GM12875 (cell line): ENCODE data around the gene SUB1.

Experiments used
- H3K4me3 ChIP-seq: one replicate; pipeline ENCODE4 v1.5.1; 2011; ENCODE audit warnings: low read depth, low read length, control low read depth
- TF ChIP-seq, protein P1 (sequence below): IDR thresholded peaks from 2 replicates; pipeline ENCODE4 v1.5.1; 2011; ENCODE audit warnings: low read depth, mild to moderate bottlenecking, control low read depth, inconsistent platforms, low read length, moderate library complexity, borderline replicate concordance; ENCODE audit not compliant: insufficient read depth

SUB1 gene

DNA sequence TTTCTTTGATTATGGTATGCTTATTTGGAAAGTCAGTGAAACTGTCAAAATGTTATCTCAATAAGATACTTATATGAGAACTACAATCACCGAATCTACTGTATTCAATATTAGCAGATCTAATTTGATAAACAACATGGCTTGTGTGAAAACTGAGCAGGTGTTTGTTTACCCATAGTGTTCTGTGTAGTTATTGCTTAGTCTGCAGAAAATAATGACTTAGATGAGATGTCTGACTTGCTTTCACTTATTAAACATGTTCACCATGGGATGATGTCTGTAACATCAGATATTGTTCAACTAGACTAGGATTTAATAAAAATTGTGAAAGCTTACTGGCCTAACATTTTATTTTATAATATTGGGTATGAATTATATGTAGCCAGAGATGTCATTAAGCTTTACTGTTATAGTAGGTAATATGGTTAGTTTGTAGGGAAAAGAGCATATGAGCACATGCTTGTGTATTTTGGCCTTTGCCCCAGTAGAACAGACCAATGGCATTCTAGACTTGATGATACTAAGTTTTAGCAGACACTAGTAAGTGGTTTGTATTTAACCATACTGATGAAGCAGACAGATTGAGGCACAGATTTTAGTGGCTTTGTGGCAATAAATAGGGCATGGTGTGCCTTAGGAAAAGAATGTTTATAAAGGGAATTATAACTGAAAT, 16.4 kb downstream of the SUB1 start:
- no peak overlapping the region for H3K4me3 ChIP-seq
- TF ChIP-seq, protein P1, sequence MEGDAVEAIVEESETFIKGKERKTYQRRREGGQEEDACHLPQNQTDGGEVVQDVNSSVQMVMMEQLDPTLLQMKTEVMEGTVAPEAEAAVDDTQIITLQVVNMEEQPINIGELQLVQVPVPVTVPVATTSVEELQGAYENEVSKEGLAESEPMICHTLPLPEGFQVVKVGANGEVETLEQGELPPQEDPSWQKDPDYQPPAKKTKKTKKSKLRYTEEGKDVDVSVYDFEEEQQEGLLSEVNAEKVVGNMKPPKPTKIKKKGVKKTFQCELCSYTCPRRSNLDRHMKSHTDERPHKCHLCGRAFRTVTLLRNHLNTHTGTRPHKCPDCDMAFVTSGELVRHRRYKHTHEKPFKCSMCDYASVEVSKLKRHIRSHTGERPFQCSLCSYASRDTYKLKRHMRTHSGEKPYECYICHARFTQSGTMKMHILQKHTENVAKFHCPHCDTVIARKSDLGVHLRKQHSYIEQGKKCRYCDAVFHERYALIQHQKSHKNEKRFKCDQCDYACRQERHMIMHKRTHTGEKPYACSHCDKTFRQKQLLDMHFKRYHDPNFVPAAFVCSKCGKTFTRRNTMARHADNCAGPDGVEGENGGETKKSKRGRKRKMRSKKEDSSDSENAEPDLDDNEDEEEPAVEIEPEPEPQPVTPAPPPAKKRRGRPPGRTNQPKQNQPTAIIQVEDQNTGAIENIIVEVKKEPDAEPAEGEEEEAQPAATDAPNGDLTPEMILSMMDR, result no peak

DNA sequence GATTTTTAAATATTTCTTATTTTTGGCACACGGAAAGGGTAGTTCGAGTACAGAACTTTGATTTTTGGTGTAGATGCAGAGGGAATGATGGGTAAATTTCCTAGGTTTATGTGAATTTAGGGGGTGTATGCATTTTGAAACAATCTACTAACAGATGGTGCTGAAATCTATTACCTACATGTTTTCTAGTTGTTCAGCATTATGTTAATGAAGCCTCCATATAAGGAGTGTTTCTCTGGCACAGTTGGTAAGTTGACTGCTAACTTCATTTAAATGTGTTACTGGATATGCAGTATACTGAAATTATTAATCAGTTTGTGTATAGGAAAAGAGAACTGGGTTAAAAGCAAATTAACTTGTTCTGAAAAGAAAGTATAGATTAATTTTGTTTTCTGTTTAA, 17.5 kb downstream of the SUB1 start:
- TF ChIP-seq, protein P1, result no peak
- no peak overlapping the region for H3K4me3 ChIP-seq

DNA sequence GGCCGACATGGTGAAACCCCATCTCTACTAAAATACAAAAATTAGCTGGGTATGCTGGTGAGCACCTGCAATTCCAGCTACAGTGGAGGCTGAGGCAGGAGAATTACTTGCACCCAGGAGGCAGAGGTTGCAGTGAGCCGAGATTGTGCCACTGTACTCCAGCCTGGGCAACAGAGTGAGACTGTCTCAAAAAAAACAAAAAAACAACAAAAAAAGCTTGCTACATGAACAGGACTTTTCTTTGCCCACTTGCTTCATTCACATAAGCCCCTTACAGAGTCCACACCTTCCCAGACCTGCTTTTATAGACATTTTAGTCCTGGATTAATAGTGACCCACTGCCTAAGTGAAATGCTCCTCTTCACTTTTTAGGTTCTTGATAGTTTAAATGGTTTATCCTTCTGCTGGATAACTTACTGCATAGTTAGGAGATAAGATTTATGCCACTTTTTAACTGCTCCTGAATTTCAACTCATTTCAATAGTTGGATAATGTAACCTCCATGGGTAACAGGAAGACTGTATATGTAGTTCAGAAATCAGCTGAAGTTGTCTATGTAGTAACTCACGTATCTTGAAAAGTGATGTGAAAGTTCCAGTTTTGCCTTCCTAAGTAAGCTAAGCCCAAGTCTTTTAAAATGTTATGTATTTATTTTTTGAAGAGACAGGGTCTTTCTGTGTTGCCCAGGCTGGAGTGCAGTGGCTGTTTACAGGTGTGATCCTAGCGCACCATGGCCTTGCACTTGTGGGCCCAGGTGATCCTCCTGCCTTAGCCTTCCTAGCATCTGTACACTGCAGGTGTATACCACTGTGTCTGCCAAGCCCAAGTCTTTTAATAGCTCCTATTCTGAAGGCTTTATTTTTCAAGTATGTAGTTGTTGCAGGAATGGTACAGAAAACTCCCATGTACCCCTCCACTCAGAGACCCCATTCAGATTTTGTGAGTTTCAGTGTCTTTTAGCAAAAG, 19.7 kb downstream of the SUB1 start:
- TF ChIP-seq, protein P1, result no peak
- no peak overlapping the region for H3K4me3 ChIP-seq

DNA sequence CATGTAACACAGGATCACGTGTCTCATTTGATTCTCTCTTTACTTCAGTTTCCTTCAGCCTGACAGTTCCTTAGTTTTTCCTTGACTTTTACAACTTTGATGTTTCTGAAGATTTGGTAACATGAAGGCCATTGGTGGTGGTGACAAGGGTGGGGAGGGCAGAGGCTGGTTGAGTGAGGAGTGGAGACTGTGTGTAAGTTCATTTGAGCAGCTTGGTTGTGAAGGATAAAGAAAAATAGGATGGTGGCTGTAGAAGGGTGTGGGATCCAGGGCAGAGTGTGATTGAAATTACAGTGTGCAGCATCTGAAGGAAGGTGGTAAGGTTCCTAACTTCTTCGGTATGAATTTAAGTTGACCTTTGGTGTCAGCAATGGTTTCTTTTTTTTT, 20.4 kb downstream of the SUB1 start:
- TF ChIP-seq, protein P1, result no peak
- H3K4me3 ChIP-seq, result no peak overlapping the region

DNA sequence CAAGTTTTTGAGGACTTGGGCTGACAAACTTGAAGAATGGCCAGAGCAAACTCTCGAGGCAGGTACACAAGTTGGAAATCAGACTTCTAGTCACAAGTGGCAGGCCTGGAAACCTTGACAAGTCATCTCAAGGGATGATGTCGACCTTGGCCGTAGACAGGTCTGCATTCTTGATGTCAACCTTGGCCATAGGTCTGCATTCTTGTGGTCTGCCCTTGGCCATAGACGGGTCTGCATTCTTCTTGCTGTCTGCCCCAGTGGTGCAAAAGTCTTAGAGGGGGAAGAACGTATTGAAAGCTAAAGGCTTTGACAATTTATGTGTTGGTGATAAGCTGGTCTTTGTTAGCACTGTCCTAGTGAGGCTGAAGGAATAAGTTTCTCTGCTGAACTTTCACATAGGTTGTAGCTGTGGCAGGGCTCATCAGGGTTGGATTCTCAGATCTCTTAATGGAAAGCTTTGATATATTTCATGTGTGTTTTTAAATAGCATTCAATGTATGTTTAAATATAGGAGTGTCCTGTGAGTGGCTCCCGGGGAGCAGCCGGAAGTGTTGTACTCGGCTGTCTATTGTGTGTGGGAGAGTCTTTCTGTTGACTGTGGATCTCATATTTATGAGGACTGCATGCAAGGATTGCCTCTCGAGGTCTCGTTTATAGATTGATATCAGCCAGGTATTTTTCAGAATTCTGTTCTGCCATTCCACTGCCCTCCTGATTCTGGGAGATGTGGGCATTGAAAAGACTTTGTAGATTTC, 27.0 kb downstream of the SUB1 start:
- H3K4me3 ChIP-seq, result no peak overlapping the region
- TF ChIP-seq, protein P1, result no peak

DNA sequence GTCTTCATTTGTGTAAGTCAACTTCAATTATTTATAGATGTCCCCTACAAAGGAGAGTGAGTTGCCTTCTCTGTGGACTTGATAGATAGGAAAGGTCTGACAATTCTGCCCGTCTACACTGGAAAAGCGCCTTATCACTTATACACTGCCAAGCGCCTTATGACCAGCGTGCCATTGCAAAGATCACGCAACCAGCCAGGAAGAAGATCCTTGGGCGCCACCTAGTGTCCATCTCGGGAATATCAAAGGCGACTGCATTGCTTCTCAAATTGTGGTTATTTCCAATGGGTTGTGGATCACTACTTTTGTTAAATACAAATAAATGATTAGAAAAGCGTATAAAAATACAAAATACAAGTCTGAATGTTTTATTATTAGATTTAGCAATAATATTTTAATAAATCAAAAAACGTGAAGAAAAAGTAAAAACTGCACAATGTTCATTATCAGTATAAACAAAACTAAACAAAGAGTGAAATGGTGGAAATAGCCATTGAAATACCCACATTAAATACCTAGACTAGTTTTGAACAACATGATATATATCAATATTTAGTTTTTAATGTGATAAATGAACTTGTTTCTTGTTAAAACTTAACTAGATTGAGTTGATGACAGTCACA, 27.8 kb downstream of the SUB1 start:
- H3K4me3 ChIP-seq, result no peak overlapping the region
- TF ChIP-seq, protein P1, result peak; percentile 71; the same call in 1 of the 2 replicates
